SK-N-SH treated with all-trans-retinoic acid at 6 μM for 48 hours (cell line): Measurements from ENCODE around the gene CBLN3.

Experiments
- BACH2 ChIP-seq: fragments of 250-450 bp; sonication (Bioruptor Pico); IDR thresholded peaks from 2 replicates; pipeline ENCODE4 v1.9.0; 2021; ENCODE audit warnings: mild to moderate bottlenecking, borderline replicate concordance
- CREB5 ChIP-seq: fragments of 250-450 bp; sonication (Bioruptor Pico); IDR thresholded peaks from 2 replicates; pipeline ENCODE4 v1.5.1; 2020; ENCODE audit warnings: low read depth, mild to moderate bottlenecking, moderate library complexity
- CSDC2 ChIP-seq: fragments of 250-450 bp; sonication (Bioruptor Pico); IDR thresholded peaks from 2 replicates; pipeline ENCODE4 v1.5.0; 2020; ENCODE audit warnings: mild to moderate bottlenecking, moderate library complexity
- CSRNP3 ChIP-seq: fragments of 250-450 bp; sonication (Bioruptor Pico); IDR thresholded peaks from 2 replicates; pipeline ENCODE4 v1.5.1; 2021; ENCODE audit warnings: mild to moderate bottlenecking, moderate library complexity
- GLIS3 ChIP-seq: fragments of 250-450 bp; sonication (Bioruptor Pico); IDR thresholded peaks from 2 replicates; pipeline ENCODE4 v1.5.0; 2020; ENCODE audit warnings: mild to moderate bottlenecking, moderate library complexity
- ISL1 ChIP-seq: fragments of 250-450 bp; sonication (Bioruptor Pico); IDR thresholded peaks from 2 replicates; pipeline ENCODE4 v2.1.2; 2022; ENCODE audit warnings: mild to moderate bottlenecking, moderate library complexity
- PATZ1 ChIP-seq: fragments of 250-450 bp; sonication (Bioruptor Pico); IDR thresholded peaks from 2 replicates; pipeline ENCODE4 v1.8.0; 2020; ENCODE audit warnings: mild to moderate bottlenecking, moderate library complexity, borderline replicate concordance
- PPARA ChIP-seq: fragments of 250-450 bp; sonication (Bioruptor Pico); IDR thresholded peaks from 2 replicates; pipeline ENCODE4 v1.5.0; 2020; ENCODE audit warnings: mild to moderate bottlenecking, borderline replicate concordance
- RARB ChIP-seq: fragments of 250-450 bp; sonication (Bioruptor Pico); IDR thresholded peaks from 2 replicates; pipeline ENCODE4 v1.8.0; 2021; ENCODE audit warnings: mild to moderate bottlenecking, moderate library complexity
- SNAI2 ChIP-seq: fragments of 250-450 bp; sonication (Bioruptor Pico); IDR thresholded peaks from 2 replicates; pipeline ENCODE4 v1.5.0; 2020; ENCODE audit warnings: mild to moderate bottlenecking, moderate library complexity
- TOX ChIP-seq: fragments of 250-450 bp; sonication (Bioruptor Pico); IDR thresholded peaks from 2 replicates; pipeline ENCODE4 v1.8.0; 2021; ENCODE audit warnings: mild to moderate bottlenecking, moderate library complexity, borderline replicate concordance
- ZFP30 ChIP-seq: fragments of 450-650 bp; formaldehyde crosslinking; IDR thresholded peaks from 2 replicates; pipeline ENCODE4 v1.5.0; 2022; ENCODE audit warnings: mild to moderate bottlenecking, moderate library complexity
- ZNF70 ChIP-seq: fragments of 450-650 bp; formaldehyde crosslinking; IDR thresholded peaks from 2 replicates; pipeline ENCODE4 v1.5.0; 2020; ENCODE audit warnings: mild to moderate bottlenecking, moderate library complexity
- TF ChIP-seq, protein P1 (sequence below): fragments of 250-450 bp; sonication (Bioruptor Pico); IDR thresholded peaks from 2 replicates; pipeline ENCODE4 v1.5.0; 2020; ENCODE audit warnings: mild to moderate bottlenecking, moderate library complexity

DNA sequence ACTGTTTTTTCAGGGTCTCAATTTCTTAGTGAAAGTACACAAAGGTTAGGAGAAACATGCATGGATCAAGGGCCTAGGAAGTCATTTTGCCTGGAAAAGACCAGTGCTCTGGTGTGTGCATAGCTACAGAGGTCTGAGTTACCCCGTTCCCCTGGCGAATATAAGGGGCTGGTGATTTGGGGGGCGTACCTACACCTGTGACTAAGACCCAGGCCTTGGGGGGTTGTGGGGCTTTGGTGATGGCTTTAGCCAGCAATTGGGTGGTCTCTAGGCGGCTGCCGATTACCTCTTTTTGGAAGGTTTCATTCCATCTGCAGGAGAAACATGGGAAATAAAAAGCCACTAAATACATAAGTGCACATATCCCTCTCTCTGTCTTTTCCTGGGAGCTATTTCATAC lies 12.0 kb upstream of the CBLN3 start:
- TF ChIP-seq GLIS3 (CRISPR knock-in tag) (no peak), SNAI2 (CRISPR knock-in tag) (no peak), CSRNP3 (no peak), PPARA (CRISPR knock-in tag) (no peak), CREB5 (no peak), ZFP30 (CRISPR knock-in tag) (no peak), ISL1 (CRISPR knock-in tag) (no peak), ZNF70 (CRISPR knock-in tag) (no peak), RARB (CRISPR knock-in tag) (no peak), PATZ1 (CRISPR knock-in tag) (no peak), CSDC2 (CRISPR knock-in tag) (no peak), BACH2 (CRISPR knock-in tag) (no peak), TOX (CRISPR knock-in tag) (no peak)
- TF ChIP-seq, protein P1, sequence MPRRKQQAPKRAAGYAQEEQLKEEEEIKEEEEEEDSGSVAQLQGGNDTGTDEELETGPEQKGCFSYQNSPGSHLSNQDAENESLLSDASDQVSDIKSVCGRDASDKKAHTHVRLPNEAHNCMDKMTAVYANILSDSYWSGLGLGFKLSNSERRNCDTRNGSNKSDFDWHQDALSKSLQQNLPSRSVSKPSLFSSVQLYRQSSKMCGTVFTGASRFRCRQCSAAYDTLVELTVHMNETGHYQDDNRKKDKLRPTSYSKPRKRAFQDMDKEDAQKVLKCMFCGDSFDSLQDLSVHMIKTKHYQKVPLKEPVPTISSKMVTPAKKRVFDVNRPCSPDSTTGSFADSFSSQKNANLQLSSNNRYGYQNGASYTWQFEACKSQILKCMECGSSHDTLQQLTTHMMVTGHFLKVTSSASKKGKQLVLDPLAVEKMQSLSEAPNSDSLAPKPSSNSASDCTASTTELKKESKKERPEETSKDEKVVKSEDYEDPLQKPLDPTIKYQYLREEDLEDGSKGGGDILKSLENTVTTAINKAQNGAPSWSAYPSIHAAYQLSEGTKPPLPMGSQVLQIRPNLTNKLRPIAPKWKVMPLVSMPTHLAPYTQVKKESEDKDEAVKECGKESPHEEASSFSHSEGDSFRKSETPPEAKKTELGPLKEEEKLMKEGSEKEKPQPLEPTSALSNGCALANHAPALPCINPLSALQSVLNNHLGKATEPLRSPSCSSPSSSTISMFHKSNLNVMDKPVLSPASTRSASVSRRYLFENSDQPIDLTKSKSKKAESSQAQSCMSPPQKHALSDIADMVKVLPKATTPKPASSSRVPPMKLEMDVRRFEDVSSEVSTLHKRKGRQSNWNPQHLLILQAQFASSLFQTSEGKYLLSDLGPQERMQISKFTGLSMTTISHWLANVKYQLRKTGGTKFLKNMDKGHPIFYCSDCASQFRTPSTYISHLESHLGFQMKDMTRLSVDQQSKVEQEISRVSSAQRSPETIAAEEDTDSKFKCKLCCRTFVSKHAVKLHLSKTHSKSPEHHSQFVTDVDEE, result no peak
